Sigmoid colon (tissue), 7 donors: ENCODE results near the gene IGFBP7. TPM values are rescaled to one million over a fixed set of nuclear protein-coding genes. Genes with fewer than 3 reads are reported as not detected.

Source experiments
- DNase-seq: peaks from one replicate; pipeline ENCODE4 v3.0.0-alpha.2; 2019
- H3K27ac ChIP-seq, 4 donors: fragments of 200-600 bp; sonication (generic); one replicate each; pipeline ENCODE4 v1.5.1; 2016 to 2019; ENCODE audit warnings: mild to moderate bottlenecking in 1 of 4
- H3K27me3 ChIP-seq, 3 donors: fragments of 200-600 bp; sonication (generic); one replicate each; pipeline ENCODE4 v1.5.1; 2019; ENCODE audit warnings: mild to moderate bottlenecking in 1 of 3
- H3K36me3 ChIP-seq, 4 donors: fragments of 200-600 bp; sonication (generic); one replicate each; pipeline ENCODE4 v1.5.1; 2016 to 2019
- H3K4me1 ChIP-seq, 4 donors: fragments of 200-600 bp; sonication (generic); one replicate each; pipeline ENCODE4 v1.5.1; 2017 to 2019
- H3K4me3 ChIP-seq, 4 donors: fragments of 200-600 bp; sonication (generic); one replicate each; pipeline ENCODE4 v1.5.1; 2017 to 2019; ENCODE audit warnings: mild to moderate bottlenecking in 2 of 4, moderate library complexity in 1 of 4
- H3K9me3 ChIP-seq, 4 donors: fragments of 200-600 bp in 3 of 4; sonication (generic) in 3 of 4; one replicate each; pipeline versions ENCODE4 v1.5.1 to v1.6.1; 2013 to 2019
- EP300 ChIP-seq, 4 donors: sonication (generic); formaldehyde crosslinking; IDR thresholded peaks; one replicate each; pipeline ENCODE4 v1.6.1; 2017; ENCODE audit warnings: antibody characterized with exemption in 4 of 4
- POLR2A ChIP-seq, 2 donors: fragments of 450-650 bp; IDR thresholded peaks; one replicate each; pipeline ENCODE4 v1.6.1; 2016; ENCODE audit warnings: antibody characterized with exemption in 2 of 2, mild to moderate bottlenecking in 2 of 2, moderate library complexity in 2 of 2
- POLR2AphosphoS5 ChIP-seq, 4 donors: sonication (generic); formaldehyde crosslinking; IDR thresholded peaks; one replicate each; pipeline ENCODE4 v1.6.1; 2017; ENCODE audit warnings: antibody characterized with exemption in 4 of 4
- WGBS, 2 donors: extraction: QIAGEN DNeasy Blood & Tissue Kit; methylation state at CpG; one replicate each; pipeline ENCODE4 v1.1.7; 2013; 5-methylcytosine and 5-hydroxymethylcytosine counted together
- intact Hi-C: fragments of 100-400 bp; cut with DNase I; formaldehyde crosslinking; loops from one replicate; pipeline ENCODE4 v1.15.1; 2023
- polyA plus RNA-seq, 3 donors: library from polyadenylated mRNA; stranded (reverse); fragments of 200-250 nt; gene quantifications; one replicate each; pipeline ENCODE4 v1.2.3, GENCODE V29; 2013
- total RNA-seq, 4 donors: library from RNA; depleted of rRNA; stranded (reverse); fragments of >200 nt; gene quantifications; one replicate each; pipeline ENCODE4 v1.1.0, GENCODE V29; 2016
- TF ChIP-seq, protein P1 (sequence below), 4 experiments: fragments of 450-650 bp in 3 of 4; fragments of 200-600 bp in 1 of 4; IDR thresholded peaks; one replicate each; pipeline ENCODE4 v1.5.1; 2016 to 2019; ENCODE audit warnings: antibody characterized with exemption in 4 of 4, mild to moderate bottlenecking in 3 of 4, moderate library complexity in 2 of 4
- donor health status: healthy with polysubstance abuse.
- donor health status: Bipolar disorder and iron deficiency.
- donor health status: healthy.

The IGFBP7 gene, protein sequence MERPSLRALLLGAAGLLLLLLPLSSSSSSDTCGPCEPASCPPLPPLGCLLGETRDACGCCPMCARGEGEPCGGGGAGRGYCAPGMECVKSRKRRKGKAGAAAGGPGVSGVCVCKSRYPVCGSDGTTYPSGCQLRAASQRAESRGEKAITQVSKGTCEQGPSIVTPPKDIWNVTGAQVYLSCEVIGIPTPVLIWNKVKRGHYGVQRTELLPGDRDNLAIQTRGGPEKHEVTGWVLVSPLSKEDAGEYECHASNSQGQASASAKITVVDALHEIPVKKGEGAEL
- 100 to 1,000 TPM; 474 to 834 (median 779) TPM for total RNA-seq
- 100 to 1,000 TPM in 1 of 3 donors, 10 to 100 TPM in 2; 29.8 to 199 (median 46.2) TPM for polyA plus RNA-seq

DNA sequence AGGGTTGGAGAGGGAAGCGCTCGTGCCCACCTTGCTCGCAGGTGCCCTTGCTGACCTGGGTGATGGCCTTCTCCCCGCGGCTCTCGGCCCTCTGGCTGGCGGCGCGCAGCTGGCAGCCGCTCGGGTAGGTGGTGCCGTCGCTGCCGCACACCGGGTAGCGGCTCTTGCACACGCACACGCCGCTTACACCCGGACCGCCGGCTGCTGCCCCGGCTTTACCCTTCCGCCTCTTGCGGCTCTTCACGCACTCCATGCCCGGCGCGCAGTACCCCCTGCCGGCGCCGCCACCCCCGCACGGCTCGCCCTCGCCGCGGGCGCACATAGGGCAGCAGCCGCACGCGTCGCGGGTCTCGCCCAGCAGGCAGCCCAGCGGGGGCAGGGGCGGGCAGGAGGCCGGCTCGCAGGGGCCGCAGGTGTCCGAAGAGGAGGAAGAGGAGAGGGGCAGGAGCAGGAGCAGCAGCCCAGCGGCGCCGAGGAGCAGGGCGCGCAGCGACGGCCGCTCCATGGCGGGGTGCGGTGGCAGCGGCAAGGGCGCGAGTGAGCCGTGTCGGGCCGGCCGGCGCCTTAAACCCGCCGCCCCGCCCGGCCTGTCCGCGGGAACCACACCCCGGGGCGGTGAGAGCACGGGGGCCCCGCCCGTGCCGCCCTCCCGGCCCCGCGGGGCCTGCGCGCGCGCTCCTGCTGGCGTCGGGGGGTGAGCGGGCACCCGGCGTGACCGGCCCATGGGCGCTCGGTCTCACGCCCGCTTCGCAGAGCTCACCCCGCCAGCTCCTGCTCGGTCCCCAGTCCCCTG is at the start of gene IGFBP7:
Gene IGFBP7, minus strand, starts transcription at position 539 of the 793 bp plus-strand sequence. Its CDS starts 34 bp downstream, at position 505.
- peak; percentile 83 for DNase-seq
- Histone ChIP-seq H3K9me3 (no peaks in the 10 kb centered on the region), H3K27me3 (no peaks in the 10 kb centered on the region), H3K27ac (peak within 1 kb of the TSS; percentile 95 to 98 (median 97)), H3K36me3 (no peaks in the 10 kb centered on the region), H3K4me3 (peak within 1 kb of the TSS; percentile 67 to 94 (median 76)), H3K4me1 (peaks cover 0 to 50% (median 39%) of the 10 kb centered on the region in 4 donors)
- intact Hi-C loops = loop anchor here (1.0 to 10.0 kb wide), 3 partner anchors 53 to 195 kb away; no protein-coding TSS in a partner anchor
- WGBS, 2 donors = 1% methylated on average over 101 of the region's 101 CpGs
- TF ChIP-seq EP300 (IDR thresholded peaks at IDR 0.05) (no peak), POLR2A (IDR thresholded peaks at IDR 0.05) (no peak), POLR2AphosphoS5 (IDR thresholded peaks at IDR 0.05) (peak; percentile 56 to 90 (median 76))
- TF ChIP-seq, protein P1, sequence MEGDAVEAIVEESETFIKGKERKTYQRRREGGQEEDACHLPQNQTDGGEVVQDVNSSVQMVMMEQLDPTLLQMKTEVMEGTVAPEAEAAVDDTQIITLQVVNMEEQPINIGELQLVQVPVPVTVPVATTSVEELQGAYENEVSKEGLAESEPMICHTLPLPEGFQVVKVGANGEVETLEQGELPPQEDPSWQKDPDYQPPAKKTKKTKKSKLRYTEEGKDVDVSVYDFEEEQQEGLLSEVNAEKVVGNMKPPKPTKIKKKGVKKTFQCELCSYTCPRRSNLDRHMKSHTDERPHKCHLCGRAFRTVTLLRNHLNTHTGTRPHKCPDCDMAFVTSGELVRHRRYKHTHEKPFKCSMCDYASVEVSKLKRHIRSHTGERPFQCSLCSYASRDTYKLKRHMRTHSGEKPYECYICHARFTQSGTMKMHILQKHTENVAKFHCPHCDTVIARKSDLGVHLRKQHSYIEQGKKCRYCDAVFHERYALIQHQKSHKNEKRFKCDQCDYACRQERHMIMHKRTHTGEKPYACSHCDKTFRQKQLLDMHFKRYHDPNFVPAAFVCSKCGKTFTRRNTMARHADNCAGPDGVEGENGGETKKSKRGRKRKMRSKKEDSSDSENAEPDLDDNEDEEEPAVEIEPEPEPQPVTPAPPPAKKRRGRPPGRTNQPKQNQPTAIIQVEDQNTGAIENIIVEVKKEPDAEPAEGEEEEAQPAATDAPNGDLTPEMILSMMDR (IDR thresholded peaks at IDR 0.05) = no peak

DNA sequence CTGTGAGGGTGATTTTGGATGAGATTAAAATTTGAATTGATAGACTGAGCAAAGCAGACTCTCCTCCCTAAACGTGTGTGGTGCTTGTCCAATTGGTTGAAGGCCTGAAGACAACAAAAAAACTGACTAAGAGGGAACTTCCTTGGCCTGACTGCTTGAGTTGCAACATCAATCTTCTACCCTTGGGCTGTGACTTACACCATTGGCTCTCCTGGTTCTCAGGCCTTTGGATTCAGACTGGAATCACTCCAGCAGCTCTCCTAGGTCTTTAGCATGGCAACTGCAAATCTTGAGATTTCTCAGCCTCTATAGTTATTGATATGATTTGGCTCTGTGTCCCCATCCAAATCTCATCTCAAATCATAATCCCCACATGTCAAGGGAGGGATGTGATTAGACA is 49.7 kb upstream of the IGFBP7 start:
- WGBS, 2 donors = 62 to 71% methylated on average over 1 of the region's 1 CpG
- intact Hi-C loops = loop anchor here (5.0 kb wide), 1 partner anchor 267 kb away; no protein-coding TSS in a partner anchor

DNA sequence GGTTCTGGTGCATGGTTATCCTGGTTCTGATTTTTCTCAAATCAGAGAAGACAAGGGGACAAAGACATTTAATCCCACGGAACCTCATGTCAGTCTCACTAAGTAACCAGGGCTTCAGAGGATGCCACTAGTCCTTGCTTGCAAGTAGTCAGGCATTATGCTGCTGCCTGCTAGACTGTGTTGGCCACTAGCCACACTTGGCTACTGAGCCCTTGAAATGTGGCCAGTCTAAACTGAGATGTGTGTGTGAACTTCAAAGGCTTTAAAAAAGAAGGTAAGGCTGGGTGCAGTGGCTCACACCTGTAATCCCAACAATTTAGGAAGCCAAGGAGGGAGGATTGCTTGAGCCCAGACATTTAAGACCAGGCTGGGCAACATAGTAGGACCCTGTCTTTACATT is 48.6 kb upstream of the IGFBP7 start:
- no peak for TF ChIP-seq POLR2A (IDR thresholded peaks at IDR 0.05)
- TF ChIP-seq EP300 (IDR thresholded peaks at IDR 0.05) = no peak
- TF ChIP-seq, protein P1 (IDR thresholded peaks at IDR 0.05) = no peak
- TF ChIP-seq POLR2AphosphoS5 (IDR thresholded peaks at IDR 0.05) = no peak
- H3K27me3 ChIP-seq = no peaks in the 10 kb centered on the region
- no peak overlapping the region for H3K4me3 ChIP-seq
- H3K9me3 ChIP-seq = no peaks in the 10 kb centered on the region
- intact Hi-C loops = no loop called here
- H3K27ac ChIP-seq = no peak overlapping the region
- H3K4me1 ChIP-seq = peaks cover 0 to 6% (median 1%) of the 10 kb centered on the region in 4 donors
- no peak for DNase-seq
- H3K36me3 ChIP-seq = no peaks in the 10 kb centered on the region
- 88 to 93% methylated on average over 1 of the region's 1 CpG for WGBS, 2 donors

More for the DNA sequence above, 49.7 kb upstream of the IGFBP7 start:
- Histone ChIP-seq H3K4me3 (no peak overlapping the region), H3K36me3 (no peaks in the 10 kb centered on the region), H3K9me3 (no peaks in the 10 kb centered on the region), H3K4me1 (peaks cover 0 to 11% (median 6%) of the 10 kb centered on the region in 4 donors), H3K27ac (no peak overlapping the region), H3K27me3 (no peaks in the 10 kb centered on the region)
- no peak for TF ChIP-seq POLR2A (IDR thresholded peaks at IDR 0.05)
- no peak for TF ChIP-seq POLR2AphosphoS5 (IDR thresholded peaks at IDR 0.05)
- TF ChIP-seq EP300 (IDR thresholded peaks at IDR 0.05) = no peak
- TF ChIP-seq, protein P1 (IDR thresholded peaks at IDR 0.05) = no peak
- no peak for DNase-seq

DNA sequence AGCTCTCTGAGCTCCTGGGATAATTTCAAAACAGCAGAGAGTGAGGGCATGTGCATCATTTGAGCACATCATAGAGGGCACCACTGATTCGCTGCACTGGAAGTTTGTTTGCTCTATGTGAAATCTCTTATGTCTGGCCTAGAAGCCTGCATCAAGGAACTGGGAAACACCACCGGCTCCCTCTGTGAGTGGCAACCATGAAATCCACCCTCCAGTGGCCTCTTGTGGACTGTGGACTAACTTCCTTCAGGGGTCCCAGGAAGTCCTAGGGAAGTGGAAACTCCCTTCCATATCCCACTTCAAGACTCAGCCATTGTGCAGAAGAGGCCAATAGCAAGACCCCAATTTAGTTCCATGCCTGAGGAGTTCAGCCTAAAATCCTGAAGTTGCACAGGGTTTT is 48.0 kb upstream of the IGFBP7 start:
- no peak overlapping the region for H3K27ac ChIP-seq
- H3K27me3 ChIP-seq = no peaks in the 10 kb centered on the region
- no peaks in the 10 kb centered on the region for H3K9me3 ChIP-seq
- DNase-seq = no peak
- peaks cover 0 to under 1% (median 0%) of the 10 kb centered on the region in 4 donors for H3K4me1 ChIP-seq
- WGBS, 2 donors = 50 to 75% methylated on average over 2 of the region's 2 CpGs
- no peak overlapping the region for H3K4me3 ChIP-seq
- no peaks in the 10 kb centered on the region for H3K36me3 ChIP-seq
- intact Hi-C loops = no loop called here
- TF ChIP-seq POLR2AphosphoS5 (IDR thresholded peaks at IDR 0.05) (no peak), EP300 (IDR thresholded peaks at IDR 0.05) (no peak), POLR2A (IDR thresholded peaks at IDR 0.05) (no peak)
- TF ChIP-seq, protein P1 (IDR thresholded peaks at IDR 0.05) = no peak
